Measurements from ENCODE around the gene TCIRG1. TPM values are rescaled to one million over a fixed set of nuclear protein-coding genes. Genes with fewer than 3 reads are reported as not detected.

The TCIRG1 gene
- total RNA-seq, 1 donor from 2014 or later: 46.8 TPM

- TF ChIP-seq CTCF (IDR thresholded peaks at IDR 0.05; ENCODE audit: insufficient read depth, low read length, poor library complexity, severe bottlenecking): no peak
- Histone ChIP-seq H3K4me3 (ENCODE audit: low read depth, low read length) (no peak overlapping the region), H3K27me3 (ENCODE audit: control insufficient read depth, insufficient read depth, low read length) (no peaks in the 10 kb centered on the region), H3K36me3 (ENCODE audit: control insufficient read depth, insufficient read depth, low read length) (peaks cover 3% of the 10 kb centered on the region)
- DNase-seq (ENCODE audit: low read depth): no peak
These were observed 10.9 kb downstream of the TCIRG1 start for GRCh38 chr11:68049509-68050370.

GRCh38 chr11:68050371-68050841 is 11.6 kb downstream of the TCIRG1 start:
- Histone ChIP-seq H3K27me3 (ENCODE audit: control insufficient read depth, insufficient read depth, low read length) (no peaks in the 10 kb centered on the region), H3K36me3 (ENCODE audit: control insufficient read depth, insufficient read depth, low read length) (peaks cover 3% of the 10 kb centered on the region), H3K4me3 (ENCODE audit: low read depth, low read length) (no peak overlapping the region)
- no peak for DNase-seq (ENCODE audit: low read depth)
- TF ChIP-seq CTCF (IDR thresholded peaks at IDR 0.05; ENCODE audit: insufficient read depth, low read length, poor library complexity, severe bottlenecking): no peak

GRCh38 chr11:68051191-68052136 is 12.6 kb downstream of the TCIRG1 start:
- DNase-seq (ENCODE audit: low read depth): no peak
- TF ChIP-seq CTCF (IDR thresholded peaks at IDR 0.05; ENCODE audit: insufficient read depth, low read length, poor library complexity, severe bottlenecking): no peak
- Histone ChIP-seq H3K27me3 (ENCODE audit: control insufficient read depth, insufficient read depth, low read length) (no peaks in the 10 kb centered on the region), H3K4me3 (ENCODE audit: low read depth, low read length) (no peak overlapping the region), H3K36me3 (ENCODE audit: control insufficient read depth, insufficient read depth, low read length) (peaks cover 3% of the 10 kb centered on the region)

- no peak for TF ChIP-seq CTCF (IDR thresholded peaks at IDR 0.05; ENCODE audit: insufficient read depth, low read length, poor library complexity, severe bottlenecking)
- Histone ChIP-seq H3K36me3 (ENCODE audit: control insufficient read depth, insufficient read depth, low read length) (peaks cover 3% of the 10 kb centered on the region), H3K27me3 (ENCODE audit: control insufficient read depth, insufficient read depth, low read length) (no peaks in the 10 kb centered on the region), H3K4me3 (ENCODE audit: low read depth, low read length) (no peak overlapping the region)
- no peak for DNase-seq (ENCODE audit: low read depth)
These were observed 13.5 kb downstream of the TCIRG1 start for GRCh38 chr11:68052137-68052873.

GRCh38 chr11:68053117-68053516 is 14.3 kb downstream of the TCIRG1 start:
- Histone ChIP-seq H3K4me3 (ENCODE audit: low read depth, low read length) (no peak overlapping the region), H3K36me3 (ENCODE audit: control insufficient read depth, insufficient read depth, low read length) (peaks cover 3% of the 10 kb centered on the region), H3K27me3 (ENCODE audit: control insufficient read depth, insufficient read depth, low read length) (no peaks in the 10 kb centered on the region)
- TF ChIP-seq CTCF (IDR thresholded peaks at IDR 0.05; ENCODE audit: insufficient read depth, low read length, poor library complexity, severe bottlenecking): no peak
- DNase-seq (ENCODE audit: low read depth): no peak
